IMR-90 (cell line): ENCODE results near the gene S1PR4. TPM values are rescaled to one million over a fixed set of nuclear protein-coding genes. Genes with fewer than 3 reads are reported as not detected.

Experiments used
- ATAC-seq: fragments of 200-7000 bp; cut with Tn5 transposase; 2 replicates; pipeline ENCODE4 v1.9.1; 2020; ENCODE audit warnings: low read depth, mild to moderate bottlenecking, moderate library complexity
- BruUV-seq: library from RNA; stranded (reverse); fragments of 400-500 nt; replicated peaks from 2 replicates; lab custom pipeline; 2021; lab: Mats Ljungman, UMichigan
- CTCF ChIA-PET: fragments of 300-600 bp; formaldehyde crosslinking; extraction: SDS; loops from one replicate; lab custom pipeline; 2021; ENCODE audit warnings: antibody characterized with exemption; lab: Yijun Ruan, JAX
- POLR2A ChIA-PET: fragments of 300-600 bp; sonication (Branson Sonifier 250); formaldehyde crosslinking; loops from one replicate; lab custom pipeline; 2022; ENCODE audit warnings: antibody characterized with exemption; ENCODE audit not compliant: unreplicated experiment; lab: Charles Lee
- DNase-seq: peaks from one replicate; pipeline ENCODE4 v3.0.0; 2013
- H2AFZ ChIP-seq: replicated peaks from 2 replicates; pipeline ENCODE3; 2013; ENCODE audit warnings: low read length, mild to moderate bottlenecking; ENCODE audit not compliant: poor library complexity
- H2AK5ac ChIP-seq: 2 replicates; pipeline ENCODE4 v1.6.1; 2013; ENCODE audit warnings: low read depth, low read length, inconsistent platforms
- H2AK9ac ChIP-seq: replicated peaks from 2 replicates; pipeline ENCODE3; 2013; ENCODE audit warnings: mild to moderate bottlenecking, low read depth, low read length, moderate library complexity; ENCODE audit not compliant: poor library complexity
- H2BK120ac ChIP-seq: 2 replicates; pipeline ENCODE4 v1.6.1; 2013; ENCODE audit warnings: low read depth, low read length, inconsistent platforms
- H2BK15ac ChIP-seq: 3 replicates; pipeline ENCODE4 v1.6.1; 2013; ENCODE audit warnings: low read depth, low read length, inconsistent platforms
- H2BK20ac ChIP-seq: 2 replicates; pipeline ENCODE4 v1.6.1; 2013; ENCODE audit warnings: low read depth, mild to moderate bottlenecking, inconsistent platforms, low read length, moderate library complexity
- H2BK5ac ChIP-seq: 2 replicates; pipeline ENCODE4 v1.6.1; 2013; ENCODE audit warnings: mild to moderate bottlenecking, low read depth, low read length, inconsistent platforms; ENCODE audit not compliant: poor library complexity, severe bottlenecking
- H3K14ac ChIP-seq: replicated peaks from 2 replicates; pipeline ENCODE4 v1.6.1; 2013; ENCODE audit warnings: low read depth, low read length, inconsistent platforms
- H3K18ac ChIP-seq: 2 replicates; pipeline ENCODE4 v1.6.1; 2013; ENCODE audit warnings: low read depth, low read length, control low read depth
- H3K23ac ChIP-seq: 2 replicates; pipeline ENCODE4 v1.6.1; 2013; ENCODE audit warnings: low read depth, low read length, inconsistent platforms
- H3K27ac ChIP-seq: 2 replicates; pipeline ENCODE4 v1.5.1; 2013; ENCODE audit warnings: mild to moderate bottlenecking, control low read depth, low read length; ENCODE audit not compliant: insufficient read depth
- H3K27me3 ChIP-seq: 2 replicates; pipeline ENCODE4 v1.6.1; 2013; ENCODE audit warnings: low read length; ENCODE audit not compliant: control insufficient read depth, insufficient read depth
- H3K36me3 ChIP-seq: 2 replicates; pipeline ENCODE4 v1.6.1; 2013; ENCODE audit warnings: low read length, mixed read lengths; ENCODE audit not compliant: control insufficient read depth, insufficient read depth
- H3K4ac ChIP-seq: 2 replicates; pipeline ENCODE4 v1.6.1; 2013; ENCODE audit warnings: low read depth, low read length, inconsistent platforms
- H3K4me1 ChIP-seq: 2 replicates; pipeline ENCODE4 v1.6.1; 2013; ENCODE audit warnings: low read length, mixed read lengths; ENCODE audit not compliant: control insufficient read depth, insufficient read depth
- H3K4me2 ChIP-seq: 2 replicates; pipeline ENCODE4 v1.6.1; 2013; ENCODE audit warnings: low read depth, mild to moderate bottlenecking, control low read depth, low read length, moderate library complexity
- H3K4me3 ChIP-seq: 2 replicates; pipeline ENCODE4 v1.5.1; 2013; ENCODE audit warnings: low read depth, mild to moderate bottlenecking, control low read depth, low read length, moderate library complexity; ENCODE audit not compliant: insufficient read depth
- H3K56ac ChIP-seq: 2 replicates; pipeline ENCODE4 v1.6.1; 2013; ENCODE audit warnings: low read length, inconsistent platforms; ENCODE audit not compliant: insufficient read depth; ENCODE audit errors: extremely low read depth
- H3K79me1 ChIP-seq, 2 experiments: 2 replicates each; pipeline ENCODE4 v1.6.1; 2013; ENCODE audit warnings: low read length in 2 of 2, inconsistent platforms in 1 of 2, low read depth in 1 of 2
- H3K9ac ChIP-seq: 2 replicates; pipeline ENCODE4 v1.6.1; 2013; ENCODE audit warnings: low read depth, low read length, control low read depth
- H3K9me1 ChIP-seq: 2 replicates; pipeline ENCODE4 v1.6.1; 2013; ENCODE audit warnings: low read length, inconsistent platforms; ENCODE audit not compliant: insufficient read depth
- H3K9me3 ChIP-seq: 2 replicates; pipeline ENCODE4 v1.6.1; 2013; ENCODE audit warnings: low read length; ENCODE audit not compliant: control insufficient read depth, insufficient read depth
- H4K20me1 ChIP-seq: 2 replicates; pipeline ENCODE4 v1.6.1; 2013; ENCODE audit warnings: low read length, inconsistent platforms; ENCODE audit not compliant: insufficient read depth
- H4K5ac ChIP-seq: 2 replicates; pipeline ENCODE4 v1.6.1; 2013; ENCODE audit warnings: mild to moderate bottlenecking, low read depth, low read length, control low read depth
- H4K8ac ChIP-seq, 2 experiments: 2 replicates each; pipeline ENCODE4 v1.6.1; 2013; ENCODE audit warnings: low read depth in 2 of 2, low read length in 2 of 2, control low read depth in 1 of 2, inconsistent platforms in 1 of 2
- H4K91ac ChIP-seq: 2 replicates; pipeline ENCODE4 v1.6.1; 2013; ENCODE audit warnings: low read depth, low read length, inconsistent platforms; ENCODE audit not compliant: insufficient read depth
- CHD1 ChIP-seq: IDR thresholded peaks from 2 replicates; pipeline ENCODE4 v1.6.1; 2012; ENCODE audit warnings: low read depth, low read length, improper control_type of control experiment
- ELK1 ChIP-seq: fragments of 150-350 bp; IDR thresholded peaks from 2 replicates; pipeline ENCODE4 v1.6.1; 2016; ENCODE audit warnings: low read depth, mild to moderate bottlenecking, low read length, moderate library complexity, borderline replicate concordance
- FOS ChIP-seq: fragments of 150-350 bp; IDR thresholded peaks from 2 replicates; pipeline ENCODE4 v1.6.1; 2016; ENCODE audit warnings: low read depth, low read length
- NFE2L2 ChIP-seq: fragments of 150-350 bp; IDR thresholded peaks from 2 replicates; pipeline ENCODE4 v1.6.1; 2016; ENCODE audit warnings: low read depth, mild to moderate bottlenecking, low read length
- POLR2A ChIP-seq: IDR thresholded peaks from 2 replicates; pipeline ENCODE4 v1.6.1; 2012; ENCODE audit warnings: mild to moderate bottlenecking, low read depth, low read length
- WGBS, 2 experiments: methylation state at CpG; one replicate each; pipeline versions ENCODE4 v1.1.5 to v1.1.7; 2013; ENCODE audit warnings: missing lambda C conversion rate in 2 of 2; ENCODE audit not compliant: insufficient read length in 1 of 2; ENCODE audit errors: extremely low coverage in 2 of 2; 5-methylcytosine and 5-hydroxymethylcytosine counted together
- dilution Hi-C: fragments of 300-500 bp; cut with HindIII; formaldehyde crosslinking; loops from one replicate; pipeline ENCODE4 v1.14.3; 2018; ENCODE audit warnings: low sequenced_read_pairs; ENCODE audit not compliant: unreplicated experiment
- in situ Hi-C: fragments of 300-500 bp; cut with MboI; formaldehyde crosslinking; loops from 3 replicates; pipeline ENCODE4 v1.14.3; 2019; ENCODE audit warnings: low sequenced_read_pairs, inconsistent platforms, mixed read lengths
- intact Hi-C: fragments of 100-400 bp; cut with micrococcal nuclease; formaldehyde crosslinking; loops from 2 replicates; pipeline ENCODE4 v1.10.0; 2022
- polyA plus RNA-seq, 3 experiments: library from polyadenylated mRNA; depleted of rRNA; stranded (reverse); fragments of >200 nt; gene quantifications; 2 replicates each; pipeline ENCODE4 v1.2.3, GENCODE V29; 2012; ENCODE audit warnings: low replicate concordance in 1 of 3
- total RNA-seq: library from RNA; depleted of rRNA; stranded (reverse); fragments of >200 nt; gene quantifications from 2 replicates; pipeline ENCODE4 v1.2.3, GENCODE V29; 2012

Gene S1PR4
- total and polyA plus RNA-seq, 2 of the 4 experiments (the other 2 are of a cell fraction) = not detected

- 0 out of 2 replicates have a peak overlapping the region, but pooled peaks have one; percentile 17 for H3K14ac ChIP-seq
- peak; percentile 43 for DNase-seq
- peaks cover 4% of the 10 kb centered on the region; the same call in 1 of the 2 replicates for H3K9me3 ChIP-seq
- no peaks in the 10 kb centered on the region; the same call in 1 of the 2 replicates for H3K4me1 ChIP-seq
- H3K18ac ChIP-seq = no peak overlapping the region
- no peak overlapping the region; the same call in 1 of the 2 replicates for H3K4ac ChIP-seq
- ChIA-PET CTCF (interaction anchor here (1.1 to 1.2 kb wide), 2 partner anchors 85 to 211 kb away, joined by 3 read pairs; no protein-coding TSS in a partner anchor), POLR2A (no interaction called here)
- no peak overlapping the region for H2AK5ac ChIP-seq
- no peak overlapping the region for H3K23ac ChIP-seq
- no peak overlapping the region for H3K9ac ChIP-seq
- no CpG with 5 or more reads among the region's 4 CpGs for WGBS, 2 experiments
- BruUV-seq = no TSS peak
- no peak overlapping the region for H2AK9ac ChIP-seq
- no peaks in the 10 kb centered on the region for H3K79me1 ChIP-seq
- no peaks in the 10 kb centered on the region for H3K27me3 ChIP-seq
- H2BK120ac ChIP-seq = no peak overlapping the region
- ATAC-seq = peak; percentile 35; the same call in 1 of the 2 replicates
- dilution Hi-C loops (no loop called here), in situ Hi-C loops (loop anchor here (5.0 kb wide), 1 partner anchor 204 kb away; no protein-coding TSS in a partner anchor), intact Hi-C loops (no loop called here)
- no peak overlapping the region for H2BK20ac ChIP-seq
- no peak overlapping the region for H4K5ac ChIP-seq
- no peak for TF ChIP-seq NFE2L2
- no peak for TF ChIP-seq ELK1
- no peak for TF ChIP-seq POLR2A
- no peak for TF ChIP-seq CHD1
- TF ChIP-seq FOS = peak; percentile 63
- no peak overlapping the region for H3K56ac ChIP-seq
- H4K91ac ChIP-seq = no peak overlapping the region
- no peak overlapping the region for H2BK5ac ChIP-seq
- no peak overlapping the region for H2BK15ac ChIP-seq
- peak overlapping the region; percentile 57 for H2AFZ ChIP-seq
- no peak overlapping the region; a peak in 1 of 4 replicates for H4K8ac ChIP-seq
- no peaks in the 10 kb centered on the region for H3K36me3 ChIP-seq
- H4K20me1 ChIP-seq = no peaks in the 10 kb centered on the region
- H3K9me1 ChIP-seq = no peaks in the 10 kb centered on the region
- H3K27ac ChIP-seq = no peak overlapping the region
- H3K4me3 ChIP-seq = no peak overlapping the region
- H3K4me2 ChIP-seq = no peak overlapping the region
Measured at GRCh38 chr19:3161453-3161852, 17.1 kb upstream of the S1PR4 start.
